AG08396 (cell line): Measurements from ENCODE around the gene GFI1B.
"Not testable (repeated sequence)": the region's sequence is repeated elsewhere in the genome, so short reads cannot be mapped to it uniquely, and the experiment has no call there.

Experiments used
- DNase-seq: peaks from one replicate; pipeline ENCODE4 v3.0.0; 2012; ENCODE audit warnings: low spot score, mixed read lengths

Gene GFI1B

DNA sequence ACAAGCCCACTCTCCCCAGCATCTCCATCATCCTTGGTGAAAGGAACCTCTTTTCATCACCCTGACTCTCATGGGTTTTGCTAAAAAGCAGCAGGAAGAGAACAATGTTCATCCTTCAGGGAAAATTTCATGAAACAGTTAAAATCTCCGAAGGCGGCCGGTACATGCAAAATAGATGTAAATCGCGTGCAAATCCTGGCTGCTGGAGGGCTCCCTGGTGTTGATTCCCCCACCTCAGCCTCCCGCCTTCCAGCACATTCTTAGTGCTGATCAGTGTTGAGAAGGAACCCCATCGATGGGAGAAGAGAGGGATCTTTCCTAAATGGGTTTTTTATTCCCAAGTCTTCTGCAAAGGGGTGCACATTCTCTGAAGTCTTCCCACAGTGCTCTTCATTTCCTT, 8.7 kb upstream of the GFI1B start:
- no peak for DNase-seq

- DNase-seq = no peak
Measured at GRCh38 chr9:132970324-132971062, 8.0 kb upstream of the GFI1B start.

DNA sequence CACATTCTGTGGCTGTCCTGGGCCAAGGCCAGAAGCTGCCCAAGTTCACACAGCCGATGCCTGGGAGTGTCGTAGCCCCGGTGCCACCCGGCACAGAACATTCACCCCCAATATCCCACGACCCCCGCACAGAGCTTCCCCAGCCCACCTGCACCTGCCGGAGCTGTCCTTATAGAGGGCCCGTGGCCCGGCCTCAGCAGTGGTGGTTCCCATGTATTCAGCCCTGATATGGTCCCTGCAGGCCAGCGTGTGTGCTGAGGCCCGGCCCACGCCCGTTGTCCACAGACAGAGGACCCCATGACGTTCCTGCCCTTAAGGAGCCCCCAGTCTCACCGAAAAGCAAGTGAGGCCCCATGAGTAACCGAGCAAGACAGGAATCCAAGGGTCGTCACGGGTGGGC, 5.3 kb upstream of the GFI1B start:
- DNase-seq = no peak

DNA sequence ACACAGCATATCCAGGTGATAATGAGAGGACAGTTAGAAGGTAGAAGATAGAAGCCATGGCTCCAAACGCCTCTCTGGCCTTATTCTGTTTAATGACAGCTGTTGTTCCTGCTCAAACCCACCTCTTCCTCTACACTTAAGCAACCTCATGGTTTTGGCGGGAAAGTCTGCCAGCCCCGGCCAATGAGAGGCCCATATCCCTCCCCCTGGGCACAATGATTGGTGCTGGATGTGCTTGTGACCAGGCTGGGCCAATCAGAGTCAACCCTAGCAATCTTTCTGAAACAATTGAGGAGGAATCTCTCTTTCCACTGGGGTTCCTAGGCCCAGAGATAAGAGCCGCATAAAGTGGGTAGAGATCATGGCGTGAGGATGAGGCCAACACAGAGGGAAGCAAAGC, 4.8 kb upstream of the GFI1B start:
- DNase-seq = peak; percentile 59

GRCh38 chr9:132975961-132976360, 2.5 kb upstream of the GFI1B start:
- no peak for DNase-seq

DNA sequence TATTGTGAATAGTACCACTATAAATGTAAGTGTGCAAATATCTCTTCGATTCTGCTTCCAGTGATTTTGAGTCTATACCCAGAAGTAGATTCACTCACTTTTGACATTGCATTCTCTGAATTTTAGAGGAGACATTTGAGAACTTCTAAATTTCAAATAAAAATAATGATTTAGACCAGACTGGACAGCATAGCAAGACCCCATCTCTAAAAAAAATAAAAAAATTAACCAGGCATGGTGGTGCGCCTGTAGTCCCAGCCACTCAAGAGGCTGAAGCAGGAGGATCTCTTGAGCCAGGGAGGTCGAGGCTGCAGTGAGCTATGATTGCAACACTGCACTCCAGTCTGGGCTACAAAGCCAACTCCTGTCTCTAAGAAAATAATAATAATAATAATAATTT, 1.9 kb upstream of the GFI1B start:
- DNase-seq = no peak

DNA sequence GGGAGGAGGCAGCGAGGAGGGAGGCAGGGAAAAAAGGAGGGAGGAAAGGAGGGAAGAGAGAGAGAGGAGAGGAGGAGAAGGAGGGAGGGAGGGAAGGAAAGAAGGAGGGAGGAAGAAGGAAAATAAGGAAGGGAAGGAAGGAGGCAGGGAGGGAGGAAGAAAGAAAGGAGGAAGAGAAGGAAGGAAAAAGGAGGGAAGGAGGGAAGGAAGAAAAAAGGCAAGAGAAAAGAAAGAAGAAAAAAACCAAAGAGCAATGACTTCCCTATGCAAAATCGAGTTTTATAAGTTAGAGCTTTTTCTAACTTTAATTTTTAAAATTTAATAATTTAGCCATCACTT, 413 bp upstream of the GFI1B start:
- DNase-seq = no peak

- no peak for DNase-seq
Measured at GRCh38 chr9:132980157-132980556, 1.7 kb downstream of the GFI1B start.

DNA sequence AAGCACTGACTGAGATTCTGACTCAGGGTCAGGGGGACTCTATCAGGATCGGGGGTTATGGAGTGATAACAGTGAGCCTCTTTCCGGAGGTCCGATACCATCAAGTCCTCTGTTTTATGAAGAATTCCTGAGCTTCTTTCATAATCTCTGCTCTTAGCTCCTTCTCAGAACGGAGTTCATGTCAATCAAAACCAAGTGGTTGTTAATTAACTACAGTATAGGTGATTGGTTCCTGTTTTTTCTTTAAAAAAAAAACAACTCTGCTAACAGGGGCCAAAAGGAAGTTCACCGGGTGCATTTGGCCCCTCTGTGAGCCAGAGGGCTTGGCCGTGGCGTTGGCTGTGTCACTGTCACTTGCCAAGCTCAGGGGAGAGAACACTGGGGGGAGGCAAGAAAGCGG, 4.0 kb downstream of the GFI1B start:
- DNase-seq = no peak

DNA sequence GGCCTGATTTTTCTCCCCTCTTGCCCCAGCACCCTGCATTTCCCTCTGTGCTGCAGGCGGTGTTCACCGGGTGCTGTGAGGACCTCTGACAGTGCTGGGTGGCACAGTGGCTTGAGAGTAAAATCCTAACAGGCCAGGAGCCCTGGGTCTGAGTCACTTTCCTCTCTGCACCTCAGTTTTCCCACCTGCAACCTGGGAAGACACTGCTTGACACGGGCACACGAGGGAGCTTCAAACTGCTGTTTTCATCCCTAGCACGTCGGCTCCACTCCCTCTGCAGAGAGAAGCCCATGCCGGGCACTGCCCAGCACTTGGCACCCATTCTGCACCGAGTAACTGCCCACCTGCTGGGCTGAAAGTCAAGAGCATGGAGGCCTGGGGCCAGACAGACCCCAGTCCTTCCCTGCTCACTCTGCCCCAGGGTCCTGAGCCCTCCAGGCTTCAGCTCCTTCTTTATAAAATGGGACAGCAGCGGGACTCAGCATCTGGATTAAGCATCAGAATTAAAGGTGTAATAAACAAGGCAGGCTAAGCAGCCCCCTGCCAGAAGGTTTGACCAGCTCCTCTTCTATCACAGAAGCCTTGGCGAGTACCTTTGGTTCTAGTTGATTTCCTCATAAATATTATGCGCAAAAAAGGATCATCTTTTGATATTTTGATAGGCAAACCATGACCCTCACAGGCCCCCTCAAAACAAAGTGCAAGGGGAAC, 5.2 kb downstream of the GFI1B start:
- DNase-seq = no peak

DNA sequence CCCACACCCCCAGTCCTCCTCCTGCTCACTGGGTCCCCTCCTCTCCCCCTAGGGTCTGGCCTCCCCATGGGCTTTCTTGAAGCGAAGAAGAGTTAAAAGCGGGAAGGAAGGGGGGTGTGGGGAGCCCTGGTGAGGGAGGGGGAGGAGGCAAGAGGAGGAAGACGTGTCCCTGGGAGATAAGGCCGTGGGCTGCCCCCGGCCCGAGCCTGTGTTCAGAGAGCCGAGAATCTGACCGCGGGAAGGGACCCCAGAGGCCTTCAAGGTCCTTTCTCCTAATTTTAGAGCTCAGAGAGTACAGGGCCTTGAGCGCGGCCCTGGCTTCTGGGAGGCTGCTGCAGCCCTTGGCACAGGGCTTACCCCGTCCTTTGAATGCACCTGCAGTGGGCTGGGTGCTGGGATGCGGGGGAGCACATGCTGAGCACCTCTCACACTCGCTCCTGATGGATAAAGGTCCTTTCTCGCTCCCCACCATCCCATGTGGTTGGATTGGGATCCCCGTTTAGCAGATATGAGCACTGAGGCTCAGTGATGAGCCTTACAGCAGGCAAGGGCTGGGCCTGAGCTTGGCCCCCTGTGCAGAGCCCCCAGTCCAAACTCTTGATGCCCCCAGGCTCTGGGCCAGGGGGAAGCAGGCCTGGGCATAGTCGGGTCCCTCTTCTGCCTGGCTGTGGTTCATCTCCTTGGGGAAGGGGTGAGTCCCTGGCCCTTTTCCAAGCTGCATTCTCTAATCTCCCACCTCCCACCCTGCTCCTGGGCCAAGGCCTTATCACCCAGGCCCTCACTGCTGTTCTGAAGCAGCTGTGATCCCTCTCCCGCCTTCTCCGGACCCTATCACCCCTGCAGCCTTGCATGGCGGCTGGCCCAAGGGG, 5.9 kb downstream of the GFI1B start:
- no peak for DNase-seq

GRCh38 chr9:132985071-132985350, 6.5 kb downstream of the GFI1B start:
- DNase-seq = no peak

DNA sequence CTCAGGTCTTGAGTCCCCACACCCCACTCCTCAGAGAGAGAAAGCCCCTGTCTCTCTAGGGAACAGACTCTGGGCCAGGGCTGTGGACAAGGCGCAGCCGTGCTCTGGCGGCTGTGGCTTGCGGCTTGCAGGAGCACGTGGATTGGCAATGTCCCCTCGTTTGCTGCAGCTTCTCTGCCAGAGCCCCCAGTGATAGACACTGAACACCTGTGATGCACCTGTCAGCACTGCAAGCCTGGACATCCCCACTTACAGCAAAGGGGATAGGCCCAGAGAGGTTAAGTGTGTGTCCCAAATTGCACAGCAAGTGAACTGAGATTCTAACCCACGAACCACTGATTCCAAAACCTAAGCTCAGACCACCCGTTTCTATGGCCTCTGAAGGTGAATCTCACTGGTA, 7.0 kb downstream of the GFI1B start:
- no peak for DNase-seq

DNA sequence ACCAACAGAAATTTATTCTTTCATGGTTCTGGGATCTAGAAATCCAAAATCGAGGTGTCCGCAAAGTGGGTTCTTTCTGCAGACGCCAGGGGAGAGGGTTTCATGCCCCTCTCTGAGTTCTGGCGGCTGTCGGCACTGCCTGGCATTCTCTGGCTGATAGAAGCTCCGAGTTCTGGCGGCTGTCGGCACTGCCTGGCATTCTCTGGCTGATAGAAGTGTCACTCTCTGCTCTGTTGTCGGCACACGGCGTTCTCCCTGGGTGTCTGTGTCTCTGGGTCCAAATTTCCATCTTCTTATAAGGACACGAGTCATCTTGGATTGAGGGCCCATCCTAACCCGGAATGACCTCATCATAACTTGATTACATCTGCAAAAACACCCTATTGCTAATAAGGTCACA, 7.6 kb downstream of the GFI1B start:
- DNase-seq = no peak

DNA sequence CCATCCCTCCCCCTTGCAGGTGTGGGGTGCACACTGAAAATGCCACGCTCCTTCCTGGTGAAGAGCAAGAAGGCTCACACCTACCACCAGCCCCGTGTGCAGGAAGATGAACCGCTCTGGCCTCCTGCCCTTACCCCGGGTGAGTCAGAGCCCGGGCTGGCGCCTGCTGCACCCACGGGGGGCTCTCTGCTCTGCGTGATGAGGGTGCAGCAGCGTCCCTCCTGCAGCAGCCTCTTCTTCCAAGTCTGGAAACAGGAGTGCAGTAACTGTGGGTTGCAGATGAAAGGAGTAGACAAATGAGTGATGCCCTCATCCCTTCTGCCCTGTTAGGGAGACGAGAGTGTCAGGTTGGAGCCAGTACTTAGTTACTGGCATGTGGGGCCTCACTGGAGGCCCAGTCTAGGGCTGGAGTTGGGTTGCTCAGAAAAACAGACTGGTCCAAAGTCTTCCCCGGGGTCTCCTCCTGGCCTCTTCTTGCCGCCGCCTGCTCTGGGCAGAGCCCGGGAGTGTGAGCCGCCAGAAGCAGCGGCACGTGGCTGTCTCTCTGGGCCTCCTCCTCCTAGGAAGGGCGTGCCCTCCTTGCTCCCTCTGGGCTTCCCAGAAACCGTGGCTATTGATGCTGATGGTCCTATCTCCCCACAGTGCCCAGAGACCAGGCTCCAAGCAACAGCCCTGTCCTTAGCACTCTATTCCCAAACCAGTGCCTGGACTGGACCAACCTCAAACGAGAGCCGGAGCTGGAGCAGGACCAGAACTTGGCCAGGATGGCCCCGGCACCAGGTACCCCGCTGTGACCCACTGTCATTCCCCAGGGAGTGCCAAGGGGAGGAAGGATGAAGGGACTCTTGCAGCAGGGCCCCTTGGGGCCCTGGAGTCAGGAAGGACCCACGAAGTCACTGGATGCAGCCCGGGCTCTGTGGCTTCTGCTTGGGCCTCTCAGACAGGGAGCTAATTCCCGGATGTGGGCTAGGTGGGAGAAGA, 8.4 kb downstream of the GFI1B start:
- DNase-seq = no peak

- no peak for DNase-seq
Measured at GRCh38 chr9:132988244-132989013, 9.9 kb downstream of the GFI1B start.

DNA sequence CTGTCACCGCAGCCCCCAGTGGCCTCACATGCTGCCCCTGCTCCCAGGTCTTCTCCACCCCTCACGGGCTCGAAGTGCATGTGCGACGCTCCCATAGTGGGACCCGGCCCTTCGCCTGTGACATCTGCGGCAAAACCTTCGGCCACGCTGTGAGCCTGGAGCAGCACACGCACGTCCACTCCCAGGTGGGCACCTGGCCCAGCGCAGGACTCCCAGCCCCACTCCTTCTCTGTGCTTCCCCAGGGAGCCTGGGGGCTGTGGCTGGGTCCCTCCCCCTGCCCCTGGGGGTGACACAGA, 10.5 kb downstream of the GFI1B start:
- no peak for DNase-seq

DNA sequence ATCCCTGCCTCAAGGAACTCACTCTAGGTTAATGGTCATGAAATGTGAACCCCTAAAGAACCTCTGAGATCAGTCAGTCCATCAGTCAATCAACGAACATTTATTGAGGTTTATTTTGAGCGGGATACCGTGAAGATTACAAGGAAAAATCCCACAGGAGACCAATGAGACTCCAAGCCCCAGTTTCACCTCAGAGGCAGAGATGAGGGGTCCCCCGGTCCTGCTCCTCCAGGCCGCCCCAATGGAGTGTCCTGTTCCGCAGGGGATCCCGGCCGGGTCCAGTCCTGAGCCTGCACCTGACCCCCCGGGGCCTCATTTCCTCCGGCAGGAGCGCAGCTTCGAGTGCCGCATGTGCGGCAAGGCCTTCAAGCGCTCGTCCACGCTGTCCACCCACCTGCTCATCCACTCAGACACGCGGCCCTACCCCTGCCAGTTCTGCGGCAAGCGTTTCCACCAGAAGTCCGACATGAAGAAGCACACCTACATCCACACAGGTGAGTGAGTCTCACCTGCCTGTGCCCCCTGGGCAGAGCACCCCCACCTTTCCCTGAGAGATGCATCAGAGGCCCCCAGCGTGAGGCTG, 11.0 kb downstream of the GFI1B start:
- DNase-seq = no peak

DNA sequence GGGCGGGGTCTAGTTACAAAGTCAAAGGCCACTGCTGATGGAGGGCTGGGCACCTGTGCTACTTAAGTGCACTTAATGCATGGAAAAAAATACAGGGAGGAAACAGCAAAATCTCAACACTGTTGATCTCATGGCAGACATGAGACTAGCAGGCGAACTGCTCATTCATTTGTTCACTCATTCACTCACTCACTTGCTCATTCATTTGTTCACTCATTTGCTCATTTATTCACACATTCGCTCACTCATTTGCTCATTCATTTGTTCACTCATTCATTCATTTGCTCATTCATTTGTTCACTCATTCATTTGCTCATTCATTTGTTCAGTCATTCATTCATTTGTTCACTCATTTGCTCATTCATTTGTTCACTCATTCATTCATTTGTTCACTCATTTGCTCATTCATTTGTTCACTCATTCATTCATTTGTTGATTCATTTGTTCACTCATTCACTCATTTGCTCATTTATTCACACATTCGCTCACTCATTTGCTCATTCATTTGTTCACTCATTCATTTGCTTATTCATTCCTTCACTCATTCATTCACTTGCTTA, 11.6 kb downstream of the GFI1B start:
- DNase-seq = not testable (repeated sequence)

GRCh38 chr9:132990781-132991180, 12.3 kb downstream of the GFI1B start:
- no peak for DNase-seq
